AG04450 (cell line): ENCODE data around the gene PTCH2. TPM values are rescaled to one million over a fixed set of nuclear protein-coding genes. Genes with fewer than 3 reads are reported as not detected.

Experiments
- CTCF ChIA-PET: fragments of 300-600, 350-600 bp; formaldehyde crosslinking; extraction: SDS; loops from one replicate; lab custom pipeline; 2022; ENCODE audit warnings: antibody characterized with exemption, inconsistent platforms; lab: Charles Lee
- POLR2A ChIA-PET: fragments of 350-600 bp; formaldehyde crosslinking; extraction: SDS; loops from one replicate; lab custom pipeline; 2021; ENCODE audit warnings: antibody characterized with exemption, inconsistent platforms; lab: Yijun Ruan, JAX
- DNase-seq: peaks from one replicate; pipeline ENCODE4 v3.0.0-alpha.2; 2011; ENCODE audit warnings: low read depth, low spot score
- H3K27ac ChIP-seq: one replicate; pipeline ENCODE4 v1.5.1; 2012; ENCODE audit warnings: low read depth, low read length, control low read depth
- H3K27me3 ChIP-seq: one replicate; pipeline ENCODE4 v1.6.0; 2012; ENCODE audit warnings: low read length; ENCODE audit not compliant: control insufficient read depth, insufficient read depth
- H3K4me3 ChIP-seq: 2 replicates; pipeline ENCODE4 v1.5.1; 2011; ENCODE audit warnings: mild to moderate bottlenecking, low read depth, low read length, control low read depth
- H3K9me3 ChIP-seq: 2 replicates; pipeline ENCODE4 v1.5.1; 2012; ENCODE audit warnings: low read length; ENCODE audit not compliant: control insufficient read depth, insufficient read depth
- CTCF ChIP-seq: IDR thresholded peaks from 2 replicates; pipeline ENCODE4 v1.5.1; 2011; ENCODE audit warnings: low read depth, low read length, control low read depth, inconsistent platforms
- polyA plus RNA-seq: library from polyadenylated mRNA; depleted of rRNA; stranded (reverse); fragments of >200 nt; gene quantifications from 2 replicates; pipeline ENCODE4 v1.2.3, GENCODE V29; 2011

The PTCH2 gene
- polyA plus RNA-seq, 1 experiment: 0.20 TPM

- H3K9me3 ChIP-seq: no peaks in the 10 kb centered on the region
- H3K4me3 ChIP-seq: no peak overlapping the region
- ChIA-PET POLR2A (no interaction called here), CTCF (interaction anchor here (1.1 kb wide), 1 partner anchor 24 kb away, joined by 3 read pairs; no protein-coding TSS in a partner anchor)
- H3K27me3 ChIP-seq: no peaks in the 10 kb centered on the region
- TF ChIP-seq CTCF: no peak
- DNase-seq: no peak
- H3K27ac ChIP-seq: no peak overlapping the region
Observed at GRCh38 chr1:44860891-44861425, 17.9 kb upstream of the PTCH2 start.

GRCh38 chr1:44860331-44860730, 17.3 kb upstream of the PTCH2 start:
- Histone ChIP-seq H3K9me3 (no peaks in the 10 kb centered on the region), H3K4me3 (no peak overlapping the region), H3K27ac (no peak overlapping the region), H3K27me3 (no peaks in the 10 kb centered on the region)
- POLR2A ChIA-PET: no interaction called here
- TF ChIP-seq CTCF: no peak
- DNase-seq: no peak
- CTCF ChIA-PET: no interaction called here

- no peaks in the 10 kb centered on the region for H3K27me3 ChIP-seq
- POLR2A ChIA-PET: no interaction called here
- CTCF ChIA-PET: interaction anchor here (0.7 kb wide), 1 partner anchor 157 kb away, joined by 3 read pairs; no protein-coding TSS in a partner anchor
- H3K9me3 ChIP-seq: no peaks in the 10 kb centered on the region
- no peak for DNase-seq
- H3K4me3 ChIP-seq: no peak overlapping the region
- H3K27ac ChIP-seq: no peak overlapping the region
- no peak for TF ChIP-seq CTCF
Observed at GRCh38 chr1:44857446-44857845, 14.4 kb upstream of the PTCH2 start.

GRCh38 chr1:44855742-44856141, 12.7 kb upstream of the PTCH2 start:
- H3K27me3 ChIP-seq: no peaks in the 10 kb centered on the region
- H3K27ac ChIP-seq: no peak overlapping the region
- DNase-seq: no peak
- ChIA-PET CTCF (no interaction called here), POLR2A (no interaction called here)
- no peak for TF ChIP-seq CTCF
- H3K4me3 ChIP-seq: no peak overlapping the region
- no peaks in the 10 kb centered on the region for H3K9me3 ChIP-seq

GRCh38 chr1:44854970-44855369, 11.9 kb upstream of the PTCH2 start:
- TF ChIP-seq CTCF: no peak
- ChIA-PET POLR2A (no interaction called here), CTCF (interaction anchor here (0.7 kb wide), 1 partner anchor 12 kb away, joined by 5 read pairs; the partner anchor contains the start of gene PTCH2)
- DNase-seq: no peak
- no peaks in the 10 kb centered on the region for H3K9me3 ChIP-seq
- no peaks in the 10 kb centered on the region for H3K27me3 ChIP-seq
- no peak overlapping the region for H3K27ac ChIP-seq
- H3K4me3 ChIP-seq: no peak overlapping the region
